ENCODE results near the gene BPIFB4.
"Not testable (repeated sequence)": the region's sequence is repeated elsewhere in the genome, so short reads cannot be mapped to it uniquely, and the experiment has no call there.

Gene BPIFB4

DNA sequence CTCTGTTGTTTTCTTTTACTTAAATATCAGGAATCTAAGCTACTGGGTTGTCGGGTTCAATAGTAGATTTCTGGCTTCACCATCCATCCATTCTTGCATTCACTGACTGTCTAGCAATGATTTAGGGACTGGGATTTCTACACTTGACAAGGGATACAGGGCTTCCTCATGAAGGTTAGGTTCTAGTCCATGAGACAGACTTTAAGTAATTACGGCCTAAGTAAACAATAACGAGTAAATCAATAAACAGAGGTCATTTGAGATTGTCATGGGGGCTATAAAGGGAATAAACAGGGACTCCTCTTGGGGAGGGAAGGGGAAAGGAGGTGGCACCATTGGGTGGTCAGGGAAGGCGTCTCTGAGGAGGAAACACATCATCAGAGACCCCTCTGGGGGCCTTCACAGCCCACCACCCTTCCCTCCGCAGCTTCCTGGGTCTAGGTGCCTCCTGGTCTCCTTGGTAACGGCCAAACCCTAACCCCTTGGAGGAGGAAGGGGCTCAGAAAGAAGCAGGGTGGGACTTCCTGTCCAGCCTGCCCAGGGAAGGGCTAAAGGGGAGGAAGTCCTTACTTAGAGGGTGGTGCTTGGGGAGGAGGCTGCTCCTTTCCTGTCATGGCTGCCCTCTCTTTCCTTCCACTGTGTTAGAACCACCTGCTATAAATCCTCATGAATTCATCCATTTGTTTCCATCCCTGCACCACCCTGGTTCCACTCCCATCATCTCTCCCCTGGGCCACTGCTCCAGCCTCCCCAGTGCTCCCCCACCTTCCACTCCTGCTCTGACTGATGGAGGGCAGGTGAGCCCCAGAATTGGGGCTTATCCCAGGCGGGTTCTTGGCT lies 33.3 kb downstream of the BPIFB4 start:
- no peak for DNase-seq (ENCODE audit: low read depth)
- no peak overlapping the region for H3K4me3 ChIP-seq (replicated peaks; ENCODE audit: low read depth, low read length)
- TF ChIP-seq, protein P1, sequence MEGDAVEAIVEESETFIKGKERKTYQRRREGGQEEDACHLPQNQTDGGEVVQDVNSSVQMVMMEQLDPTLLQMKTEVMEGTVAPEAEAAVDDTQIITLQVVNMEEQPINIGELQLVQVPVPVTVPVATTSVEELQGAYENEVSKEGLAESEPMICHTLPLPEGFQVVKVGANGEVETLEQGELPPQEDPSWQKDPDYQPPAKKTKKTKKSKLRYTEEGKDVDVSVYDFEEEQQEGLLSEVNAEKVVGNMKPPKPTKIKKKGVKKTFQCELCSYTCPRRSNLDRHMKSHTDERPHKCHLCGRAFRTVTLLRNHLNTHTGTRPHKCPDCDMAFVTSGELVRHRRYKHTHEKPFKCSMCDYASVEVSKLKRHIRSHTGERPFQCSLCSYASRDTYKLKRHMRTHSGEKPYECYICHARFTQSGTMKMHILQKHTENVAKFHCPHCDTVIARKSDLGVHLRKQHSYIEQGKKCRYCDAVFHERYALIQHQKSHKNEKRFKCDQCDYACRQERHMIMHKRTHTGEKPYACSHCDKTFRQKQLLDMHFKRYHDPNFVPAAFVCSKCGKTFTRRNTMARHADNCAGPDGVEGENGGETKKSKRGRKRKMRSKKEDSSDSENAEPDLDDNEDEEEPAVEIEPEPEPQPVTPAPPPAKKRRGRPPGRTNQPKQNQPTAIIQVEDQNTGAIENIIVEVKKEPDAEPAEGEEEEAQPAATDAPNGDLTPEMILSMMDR (IDR thresholded peaks at IDR 0.05; ENCODE audit: low read length, missing control alignments): no peak

DNA sequence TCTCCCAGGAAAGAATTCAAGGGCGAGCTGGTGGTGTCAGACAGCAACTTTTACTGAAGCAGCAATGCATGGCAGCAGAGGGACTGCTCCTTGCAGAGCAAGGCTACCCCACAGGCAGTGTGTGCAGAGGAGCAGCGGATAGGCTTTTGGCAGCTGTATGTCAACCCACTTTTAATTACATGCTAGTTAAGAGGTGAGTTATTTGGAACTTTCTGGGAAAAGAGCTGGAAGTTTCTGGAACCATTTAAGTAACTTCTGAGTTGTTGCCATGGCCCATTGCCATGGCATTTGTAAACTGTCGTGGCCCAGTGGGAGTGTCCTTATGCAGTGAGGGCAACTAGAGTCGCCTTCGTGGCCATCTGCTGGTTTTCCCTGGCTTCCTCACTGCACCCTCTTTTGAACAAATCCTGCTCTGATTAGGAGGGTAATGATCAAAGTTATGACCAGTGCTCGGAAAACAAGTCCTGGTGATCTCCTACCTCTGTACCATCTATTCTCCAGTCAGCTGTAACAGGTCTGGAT lies 34.0 kb downstream of the BPIFB4 start:
- no peak overlapping the region for H3K4me3 ChIP-seq (replicated peaks; ENCODE audit: low read depth, low read length)
- TF ChIP-seq, protein P1 (IDR thresholded peaks at IDR 0.05; ENCODE audit: low read length, missing control alignments): no peak
- DNase-seq (ENCODE audit: low read depth): no peak

DNA sequence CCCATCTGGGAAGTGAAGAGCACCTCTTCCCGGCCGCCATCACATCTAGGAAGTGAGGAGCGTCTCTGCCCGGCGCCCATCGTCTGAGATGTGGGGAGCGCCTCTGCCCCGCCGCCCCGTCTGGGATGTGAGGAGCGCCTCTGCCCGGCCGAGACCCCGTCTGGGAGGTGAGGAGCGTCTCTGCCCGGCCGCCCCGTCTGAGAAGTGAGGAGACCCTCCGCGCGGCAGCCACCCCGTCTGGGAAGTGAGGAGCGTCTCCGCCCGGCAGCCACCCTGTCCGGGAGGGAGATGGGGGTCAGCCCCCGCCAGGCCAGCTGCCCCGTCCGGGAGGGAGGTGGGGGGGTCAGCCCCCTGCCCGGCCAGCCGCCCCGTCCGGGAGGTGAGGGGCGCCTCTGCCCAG lies 36.1 kb downstream of the BPIFB4 start:
- not testable (repeated sequence) for DNase-seq (ENCODE audit: low read depth); H3K4me3 ChIP-seq (replicated peaks; ENCODE audit: low read depth, low read length)

DNA sequence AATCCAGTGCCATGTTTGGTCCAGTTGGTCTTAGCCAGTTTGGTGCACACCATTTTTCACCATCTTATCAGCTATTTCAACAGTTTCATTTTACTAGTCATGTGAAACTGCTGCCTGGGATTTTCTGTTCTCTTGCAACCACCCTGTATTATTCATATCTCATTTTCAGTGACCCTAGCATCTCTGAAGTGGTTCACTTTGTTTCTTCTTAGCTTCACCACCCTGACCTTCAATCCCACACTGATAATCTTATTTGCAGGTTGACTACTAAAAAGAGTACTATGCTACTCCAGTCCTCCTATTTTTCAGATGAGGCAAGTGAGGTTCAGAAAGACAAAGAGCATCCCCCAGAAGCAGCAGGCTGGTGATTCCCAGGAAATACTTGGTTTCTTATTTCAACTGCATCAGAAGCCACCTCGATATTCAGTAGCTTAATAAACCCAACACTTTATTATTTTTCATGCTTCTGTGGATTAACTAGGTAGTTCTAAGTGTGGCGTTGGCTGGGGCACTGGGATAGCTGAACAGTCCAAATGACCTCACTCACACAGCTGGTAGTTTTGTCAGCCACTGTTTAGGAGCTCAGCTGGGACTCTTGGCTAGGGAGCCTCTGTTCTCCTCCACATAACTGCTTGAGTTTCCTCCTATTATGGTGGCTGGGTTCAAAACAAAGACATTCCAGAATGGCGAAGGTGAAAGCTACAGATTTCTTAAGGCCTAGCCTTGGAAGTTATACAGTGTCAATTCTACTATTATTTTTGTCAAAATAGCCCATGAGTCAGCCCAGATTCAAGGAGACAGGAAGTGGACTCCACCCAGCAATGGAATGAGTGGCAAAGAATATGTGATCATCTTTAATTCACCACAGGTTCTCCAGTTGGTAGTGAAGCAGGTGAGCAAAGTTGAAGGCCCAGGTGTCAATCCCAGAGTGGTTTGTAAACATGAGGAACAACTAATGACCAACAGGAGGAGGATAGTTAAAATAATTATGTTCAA lies 40.6 kb downstream of the BPIFB4 start:
- H3K4me3 ChIP-seq (replicated peaks; ENCODE audit: low read depth, low read length): no peak overlapping the region
- TF ChIP-seq, protein P1 (IDR thresholded peaks at IDR 0.05; ENCODE audit: low read length, missing control alignments): no peak
- no peak for DNase-seq (ENCODE audit: low read depth)

DNA sequence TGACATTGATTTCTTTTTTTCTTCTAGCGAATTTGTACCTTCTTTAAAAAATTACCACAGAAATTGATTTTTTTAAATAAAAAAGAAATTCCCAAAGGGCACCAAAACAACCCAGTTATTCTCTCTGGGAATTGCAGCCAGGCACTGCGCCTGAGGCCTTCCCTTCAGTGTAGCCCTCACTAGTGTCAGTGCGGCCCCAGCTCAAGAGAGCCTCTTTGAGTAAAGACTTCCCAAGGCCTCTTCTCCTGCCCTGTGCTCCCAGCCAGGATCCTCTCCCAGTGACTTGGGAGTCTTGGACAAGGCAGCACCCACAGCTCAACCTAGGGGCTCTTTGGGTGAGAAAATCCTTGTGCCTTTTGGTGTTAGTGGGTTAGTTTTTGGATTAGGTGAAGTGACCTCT lies 41.5 kb downstream of the BPIFB4 start:
- H3K4me3 ChIP-seq (replicated peaks; ENCODE audit: low read depth, low read length): no peak overlapping the region
- TF ChIP-seq, protein P1 (IDR thresholded peaks at IDR 0.05; ENCODE audit: low read length, missing control alignments): no peak
- DNase-seq (ENCODE audit: low read depth): no peak

DNA sequence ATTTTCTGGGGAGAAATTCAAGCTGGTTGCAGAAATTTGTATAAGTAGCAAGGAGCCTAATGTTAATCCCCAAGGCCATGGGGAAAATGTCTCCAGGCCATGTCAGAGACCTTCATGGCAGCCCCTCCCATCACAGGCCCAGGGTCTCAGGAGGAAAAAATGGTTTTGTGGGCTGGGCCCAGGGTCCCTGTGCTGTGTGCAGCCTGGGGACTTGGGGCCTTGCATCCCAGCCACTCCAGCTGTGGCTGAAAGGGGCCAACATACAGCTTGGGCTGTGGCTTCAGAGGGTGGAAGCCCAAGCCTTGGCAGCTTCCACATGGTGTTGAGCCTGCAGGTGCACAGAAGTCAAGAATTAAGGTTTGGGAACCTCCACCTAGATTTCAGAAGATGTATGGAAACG lies 42.9 kb downstream of the BPIFB4 start:
- DNase-seq (ENCODE audit: low read depth); H3K4me3 ChIP-seq (replicated peaks; ENCODE audit: low read depth, low read length): not testable (repeated sequence)

DNA sequence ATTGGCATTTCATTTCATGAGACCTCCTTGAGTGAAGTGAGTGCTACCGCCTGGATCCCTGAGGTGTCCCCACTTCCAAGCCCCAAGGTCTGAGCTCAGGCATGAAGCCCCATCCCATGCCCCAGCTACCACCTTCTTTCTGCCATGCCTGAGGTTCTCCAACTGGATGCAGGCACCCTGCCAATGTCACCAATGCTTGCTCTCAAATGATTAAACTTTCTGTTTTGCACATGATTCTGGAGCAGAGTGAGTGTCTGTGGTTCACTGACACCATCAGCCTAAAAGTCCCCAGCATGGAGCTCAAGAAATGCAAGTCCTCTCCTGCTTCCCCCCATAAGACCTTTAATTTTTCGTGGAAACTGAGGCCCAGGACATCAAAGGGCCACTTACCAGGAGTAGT lies 44.8 kb downstream of the BPIFB4 start:
- TF ChIP-seq, protein P1 (IDR thresholded peaks at IDR 0.05; ENCODE audit: low read length, missing control alignments): no peak
- H3K4me3 ChIP-seq (replicated peaks; ENCODE audit: low read depth, low read length): no peak overlapping the region
- DNase-seq (ENCODE audit: low read depth): no peak

Measured in fibroblast of pulmonary artery (primary cell).